ENCODE measurements around the gene ST3GAL5. TPM values are rescaled to one million over a fixed set of nuclear protein-coding genes. Genes with fewer than 3 reads are reported as not detected.

The ST3GAL5 gene
- total and polyA plus RNA-seq, 12 donors: 2.0 to 11.8 (median 3.8) TPM

DNA sequence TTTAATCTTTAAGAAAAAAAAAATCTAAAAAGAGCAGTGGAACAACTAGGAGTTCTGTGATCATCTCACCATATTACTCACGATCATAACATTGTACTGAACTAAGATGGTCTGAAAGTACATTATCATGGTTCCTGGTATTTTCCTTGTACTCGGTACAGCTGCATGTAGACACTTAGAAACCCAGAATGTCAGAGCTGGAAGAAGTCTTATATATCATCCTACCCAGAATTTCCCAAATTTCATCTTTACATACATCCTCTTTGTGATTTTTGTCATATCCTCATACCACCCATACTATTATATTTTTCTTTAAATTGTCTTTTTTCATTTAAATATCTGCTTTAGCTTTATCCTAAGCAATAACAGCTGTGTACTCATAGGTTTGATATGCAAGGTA lies 12.4 kb upstream of the ST3GAL5 start:
- ATAC-seq: no peak
- Histone ChIP-seq H3K9me3 (peaks cover 0 to 7% (median 0%) of the 10 kb centered on the region in 11 donors), H3K4me1 (peaks cover 0 to 12% (median 0%) of the 10 kb centered on the region in 9 donors), H3K27me3 (peaks cover 0 to 4% (median 0%) of the 10 kb centered on the region in 7 donors), H3K27ac (no peak overlapping the region), H3K36me3 (no peaks in the 10 kb centered on the region), H3K4me3 (no peak overlapping the region)
- WGBS, 2 donors: 49 to 74% methylated on average over 2 of the region's 2 CpGs
- intact Hi-C loops (cut with DNase I): no loop called here
- no peak for DNase-seq
- TF ChIP-seq, protein P1, sequence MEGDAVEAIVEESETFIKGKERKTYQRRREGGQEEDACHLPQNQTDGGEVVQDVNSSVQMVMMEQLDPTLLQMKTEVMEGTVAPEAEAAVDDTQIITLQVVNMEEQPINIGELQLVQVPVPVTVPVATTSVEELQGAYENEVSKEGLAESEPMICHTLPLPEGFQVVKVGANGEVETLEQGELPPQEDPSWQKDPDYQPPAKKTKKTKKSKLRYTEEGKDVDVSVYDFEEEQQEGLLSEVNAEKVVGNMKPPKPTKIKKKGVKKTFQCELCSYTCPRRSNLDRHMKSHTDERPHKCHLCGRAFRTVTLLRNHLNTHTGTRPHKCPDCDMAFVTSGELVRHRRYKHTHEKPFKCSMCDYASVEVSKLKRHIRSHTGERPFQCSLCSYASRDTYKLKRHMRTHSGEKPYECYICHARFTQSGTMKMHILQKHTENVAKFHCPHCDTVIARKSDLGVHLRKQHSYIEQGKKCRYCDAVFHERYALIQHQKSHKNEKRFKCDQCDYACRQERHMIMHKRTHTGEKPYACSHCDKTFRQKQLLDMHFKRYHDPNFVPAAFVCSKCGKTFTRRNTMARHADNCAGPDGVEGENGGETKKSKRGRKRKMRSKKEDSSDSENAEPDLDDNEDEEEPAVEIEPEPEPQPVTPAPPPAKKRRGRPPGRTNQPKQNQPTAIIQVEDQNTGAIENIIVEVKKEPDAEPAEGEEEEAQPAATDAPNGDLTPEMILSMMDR (IDR thresholded peaks at IDR 0.05): no peak

DNA sequence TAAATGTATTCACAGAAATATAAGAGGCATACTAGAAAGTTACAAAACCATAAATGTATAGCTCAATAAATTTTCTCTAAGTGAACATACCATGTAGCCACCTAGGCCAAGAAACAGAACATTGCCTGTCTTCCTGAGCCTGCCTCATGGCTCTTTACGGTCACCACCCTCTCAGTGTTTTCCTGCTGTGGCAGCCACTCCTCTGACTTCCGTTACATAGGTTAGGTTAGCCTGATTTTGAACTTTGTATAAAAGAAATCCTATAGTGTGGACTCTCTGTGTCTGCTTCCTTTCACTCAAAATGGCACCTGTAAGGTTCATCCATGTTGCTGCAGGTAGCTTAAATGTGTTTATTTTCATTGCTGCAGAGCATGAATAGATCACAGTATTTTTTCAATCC lies 11.6 kb upstream of the ST3GAL5 start:
- Histone ChIP-seq H3K27ac (no peak overlapping the region), H3K4me3 (no peak overlapping the region), H3K9me3 (peaks cover 0 to 7% (median 0%) of the 10 kb centered on the region in 11 donors), H3K27me3 (peaks cover 0 to 4% (median 0%) of the 10 kb centered on the region in 7 donors), H3K4me1 (peaks cover 0 to 8% (median 0%) of the 10 kb centered on the region in 9 donors), H3K36me3 (no peaks in the 10 kb centered on the region)
- intact Hi-C loops (cut with DNase I): no loop called here
- WGBS, 2 donors: 95 to 96% methylated on average over 2 of the region's 2 CpGs
- DNase-seq (no peak), ATAC-seq (no peak)
- TF ChIP-seq, protein P1 (IDR thresholded peaks at IDR 0.05): no peak

DNA sequence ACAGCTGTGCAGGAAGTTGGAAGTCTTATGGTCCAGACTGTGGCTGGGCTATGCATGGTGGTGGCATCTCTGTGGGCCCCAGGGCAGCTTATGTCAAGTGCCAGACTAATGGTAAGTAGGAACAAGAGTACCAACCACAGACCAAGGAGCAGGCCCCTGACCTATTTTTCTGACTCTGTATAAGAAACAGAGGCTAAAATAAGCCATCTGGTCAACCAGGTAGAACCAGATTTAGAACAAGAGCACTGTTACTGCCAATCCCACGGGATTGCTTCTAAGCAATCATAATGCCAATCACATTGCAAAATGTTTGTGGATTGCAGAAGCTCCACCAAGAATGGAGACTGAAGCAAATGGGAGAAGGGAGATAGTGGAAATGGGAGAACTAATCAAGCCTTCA lies 11.1 kb upstream of the ST3GAL5 start:
- H3K27ac ChIP-seq: no peak overlapping the region
- WGBS, 2 donors: 90 to 93% methylated on average over 1 of the region's 1 CpG
- peaks cover 0 to 7% (median 0%) of the 10 kb centered on the region in 11 donors for H3K9me3 ChIP-seq
- H3K36me3 ChIP-seq: no peaks in the 10 kb centered on the region
- H3K4me3 ChIP-seq: no peak overlapping the region
- TF ChIP-seq, protein P1 (IDR thresholded peaks at IDR 0.05): no peak
- DNase-seq: no peak
- ATAC-seq: no peak
- intact Hi-C loops (cut with DNase I): loop anchor here in 1 of 10 donors (10.0 kb wide), 1 partner anchor 135 kb away; no protein-coding TSS in a partner anchor
- peaks cover 0 to 5% (median 0%) of the 10 kb centered on the region in 7 donors for H3K27me3 ChIP-seq
- peaks cover 0 to 2% (median 0%) of the 10 kb centered on the region in 9 donors for H3K4me1 ChIP-seq

DNA sequence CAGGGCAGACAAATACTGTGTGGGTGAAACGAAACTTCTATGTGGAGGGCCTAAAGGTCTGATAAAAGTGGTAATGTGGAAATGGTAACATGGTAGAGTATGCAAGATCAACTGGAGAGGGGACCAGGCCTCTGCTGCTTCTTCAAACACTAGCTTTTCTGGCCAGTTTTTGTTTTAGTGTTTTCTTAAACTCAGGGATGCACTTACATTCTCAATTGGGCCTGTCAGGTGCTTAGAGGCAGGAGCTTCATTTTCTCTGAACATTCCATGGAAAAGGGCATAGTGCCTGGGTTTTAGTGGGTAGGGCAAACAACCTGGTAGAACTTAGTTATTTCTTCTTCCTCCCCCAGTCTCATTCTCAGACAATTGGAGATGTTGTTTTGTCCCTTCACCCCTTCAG lies 10.5 kb upstream of the ST3GAL5 start:
- 95 to 97% methylated on average over 1 of the region's 1 CpG for WGBS, 2 donors
- no peak for DNase-seq
- Histone ChIP-seq H3K27me3 (peaks cover 0 to 10% (median 0%) of the 10 kb centered on the region in 7 donors), H3K36me3 (no peaks in the 10 kb centered on the region), H3K9me3 (peaks cover 0 to 7% (median 0%) of the 10 kb centered on the region in 11 donors), H3K27ac (no peak overlapping the region), H3K4me3 (no peak overlapping the region), H3K4me1 (peaks cover 0 to 3% (median 0%) of the 10 kb centered on the region in 9 donors)
- TF ChIP-seq, protein P1 (IDR thresholded peaks at IDR 0.05): no peak
- ATAC-seq: no peak
- intact Hi-C loops (cut with DNase I): loop anchor here in 1 of 10 donors (10.0 kb wide), 1 partner anchor 136 kb away; no protein-coding TSS in a partner anchor

Measured in heart right ventricle (tissue), 16 donors.